GM19438 (cell line): ENCODE data around the gene P2RY14.
"Not testable (repeated sequence)": the region's sequence is repeated elsewhere in the genome, so short reads cannot be mapped to it uniquely, and the experiment has no call there.

Experiments used
- ATAC-seq: cut with Tn5 transposase; IDR thresholded peaks from one replicate; pipeline ENCODE4 v1.9.1; 2021; ENCODE audit warnings: low read depth; ENCODE audit not compliant: unreplicated experiment

The P2RY14 gene

GRCh38 chr3:151265166-151265565 is 13.2 kb downstream of the P2RY14 start:
- no peak for ATAC-seq

- ATAC-seq, result no peak
Observed at GRCh38 chr3:151264605-151265004, 13.7 kb downstream of the P2RY14 start.

- no peak for ATAC-seq
Observed at GRCh38 chr3:151262871-151263525, 15.3 kb downstream of the P2RY14 start.

- no peak for ATAC-seq
Observed at GRCh38 chr3:151259664-151260063, 18.7 kb downstream of the P2RY14 start.

- no peak for ATAC-seq
Observed at GRCh38 chr3:151256749-151257148, 21.6 kb downstream of the P2RY14 start.

GRCh38 chr3:151248772-151249337 is 29.5 kb downstream of the P2RY14 start:
- no peak for ATAC-seq

- ATAC-seq, result not testable (repeated sequence)
Observed at GRCh38 chr3:151242006-151242405, 36.3 kb downstream of the P2RY14 start.

GRCh38 chr3:151236736-151237135 is 41.6 kb downstream of the P2RY14 start:
- no peak for ATAC-seq

- no peak for ATAC-seq
Observed at GRCh38 chr3:151236316-151236715, 42.0 kb downstream of the P2RY14 start.

GRCh38 chr3:151234825-151235224 is 43.5 kb downstream of the P2RY14 start:
- ATAC-seq, result no peak

- ATAC-seq, result no peak
Observed at GRCh38 chr3:151232991-151233390, 45.4 kb downstream of the P2RY14 start.

GRCh38 chr3:151232403-151232802 is 45.9 kb downstream of the P2RY14 start:
- ATAC-seq, result not testable (repeated sequence)

GRCh38 chr3:151230646-151231045 is 47.7 kb downstream of the P2RY14 start:
- ATAC-seq, result peak; percentile 37

GRCh38 chr3:151228666-151229040 is 49.7 kb downstream of the P2RY14 start:
- ATAC-seq, result no peak

- ATAC-seq, result peak; percentile 81
Observed at GRCh38 chr3:151227807-151228665, 50.3 kb downstream of the P2RY14 start.

- peak; percentile 13 for ATAC-seq
Observed at GRCh38 chr3:151227266-151227806, 51.0 kb downstream of the P2RY14 start.

GRCh38 chr3:151226825-151227224 is 51.5 kb downstream of the P2RY14 start:
- ATAC-seq, result no peak

GRCh38 chr3:151226088-151226563 is 52.2 kb downstream of the P2RY14 start:
- ATAC-seq, result no peak

- ATAC-seq, result no peak
Observed at GRCh38 chr3:151225040-151225975, 53.0 kb downstream of the P2RY14 start.

GRCh38 chr3:151224268-151224866 is 54.0 kb downstream of the P2RY14 start:
- ATAC-seq, result no peak
